Astrocyte of the spinal cord (primary cell): ENCODE results near the gene ZNF496.
A peak's percentile ranks its signal among the peaks of the same experiment; 100 is the strongest.

Experiments
- DNase-seq: peaks from one replicate; pipeline ENCODE4 v3.0.0; 2011; ENCODE audit warnings: low read depth, low spot score
- H3K4me3 ChIP-seq: 2 replicates; pipeline ENCODE4 v1.5.1; 2011; ENCODE audit warnings: low read depth, mild to moderate bottlenecking, low read length, moderate library complexity
- in situ Hi-C: cut with HindIII; loops from 2 replicates; pipeline ENCODE4 v1.10.0; 2017; ENCODE audit warnings: low sequenced_read_pairs
- TF ChIP-seq, protein P1 (sequence below): IDR thresholded peaks from 2 replicates; pipeline ENCODE4 v1.5.1; 2012; ENCODE audit warnings: low read depth, mild to moderate bottlenecking, low read length, inconsistent platforms

ZNF496 gene

DNA sequence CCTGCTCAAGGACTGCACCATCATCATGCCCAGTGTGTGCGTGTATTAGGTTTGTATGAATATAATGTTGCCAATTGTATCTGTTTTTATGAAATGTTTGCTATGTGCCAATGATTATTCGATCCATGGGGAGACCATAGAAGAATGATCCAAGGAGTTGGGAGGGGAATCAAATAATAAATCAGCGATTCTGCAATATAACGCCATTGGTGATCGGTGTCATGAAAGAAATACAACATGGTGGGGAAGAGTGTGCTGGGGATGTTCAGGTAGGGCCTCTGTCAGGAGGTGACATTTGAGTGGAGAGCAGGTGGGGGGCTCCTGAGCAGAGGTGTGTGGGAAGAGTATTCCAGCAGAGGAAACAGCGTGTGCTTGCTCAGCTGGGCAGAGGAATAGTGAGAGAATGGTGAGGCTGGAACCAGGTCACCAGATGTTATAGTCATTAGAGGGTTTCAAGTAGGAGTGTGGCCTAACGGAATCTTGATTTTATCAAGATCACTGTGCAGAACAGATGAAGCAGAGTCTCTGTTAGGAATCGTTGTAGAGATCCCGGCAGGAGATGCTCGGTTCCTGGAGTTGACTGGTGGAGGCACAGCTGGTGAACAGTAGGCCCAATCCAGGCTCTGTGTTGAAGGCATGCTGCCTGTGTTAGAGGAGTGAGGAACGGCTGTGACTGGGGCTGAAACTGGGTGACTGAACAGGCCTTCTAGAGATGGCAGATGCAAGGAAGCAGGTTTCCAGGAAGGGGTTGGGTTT, 2.9 kb upstream of the ZNF496 start:
- no peak overlapping the region for H3K4me3 ChIP-seq
- in situ Hi-C loops = no loop called here
- TF ChIP-seq, protein P1, sequence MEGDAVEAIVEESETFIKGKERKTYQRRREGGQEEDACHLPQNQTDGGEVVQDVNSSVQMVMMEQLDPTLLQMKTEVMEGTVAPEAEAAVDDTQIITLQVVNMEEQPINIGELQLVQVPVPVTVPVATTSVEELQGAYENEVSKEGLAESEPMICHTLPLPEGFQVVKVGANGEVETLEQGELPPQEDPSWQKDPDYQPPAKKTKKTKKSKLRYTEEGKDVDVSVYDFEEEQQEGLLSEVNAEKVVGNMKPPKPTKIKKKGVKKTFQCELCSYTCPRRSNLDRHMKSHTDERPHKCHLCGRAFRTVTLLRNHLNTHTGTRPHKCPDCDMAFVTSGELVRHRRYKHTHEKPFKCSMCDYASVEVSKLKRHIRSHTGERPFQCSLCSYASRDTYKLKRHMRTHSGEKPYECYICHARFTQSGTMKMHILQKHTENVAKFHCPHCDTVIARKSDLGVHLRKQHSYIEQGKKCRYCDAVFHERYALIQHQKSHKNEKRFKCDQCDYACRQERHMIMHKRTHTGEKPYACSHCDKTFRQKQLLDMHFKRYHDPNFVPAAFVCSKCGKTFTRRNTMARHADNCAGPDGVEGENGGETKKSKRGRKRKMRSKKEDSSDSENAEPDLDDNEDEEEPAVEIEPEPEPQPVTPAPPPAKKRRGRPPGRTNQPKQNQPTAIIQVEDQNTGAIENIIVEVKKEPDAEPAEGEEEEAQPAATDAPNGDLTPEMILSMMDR = no peak
- no peak for DNase-seq

DNA sequence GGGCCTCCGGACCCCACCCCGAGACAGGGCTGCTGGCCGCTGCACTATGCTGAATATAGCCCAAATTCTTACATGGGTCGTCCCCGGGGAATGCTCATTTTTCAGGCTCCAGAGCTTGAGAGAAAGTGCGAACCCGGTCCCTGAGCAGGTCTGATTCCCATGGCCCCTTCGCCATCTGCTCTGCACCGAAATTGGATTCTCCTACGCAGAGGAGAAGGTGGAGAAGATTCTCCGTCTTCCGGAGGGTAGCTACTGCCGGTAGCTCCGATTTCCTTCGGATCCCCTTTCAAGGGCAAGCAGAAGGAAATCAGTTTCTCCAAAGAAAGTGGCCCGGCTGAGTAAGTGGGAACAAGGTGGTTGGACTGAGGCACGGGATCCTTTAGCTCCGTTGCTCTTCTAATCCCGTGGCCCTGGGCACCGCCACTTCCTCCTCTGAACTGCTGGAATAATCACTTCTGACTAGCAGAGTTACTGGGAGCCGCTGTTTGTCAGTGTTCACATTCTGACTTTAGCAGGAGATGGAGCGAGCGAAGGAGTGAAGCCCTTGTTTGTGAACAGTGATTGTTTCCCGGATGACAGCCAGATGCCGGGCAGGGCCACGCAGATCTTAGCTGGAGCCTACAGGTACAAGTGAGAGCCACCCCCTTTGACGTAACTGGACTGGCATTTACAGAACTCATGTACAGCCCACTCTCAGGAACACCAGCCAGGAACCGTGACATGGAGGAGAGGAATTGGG, 1.1 kb upstream of the ZNF496 start:
- TF ChIP-seq, protein P1 = no peak
- peak overlapping the region; percentile 82 for H3K4me3 ChIP-seq
- peak; percentile 24 for DNase-seq
- in situ Hi-C loops = no loop called here

DNA sequence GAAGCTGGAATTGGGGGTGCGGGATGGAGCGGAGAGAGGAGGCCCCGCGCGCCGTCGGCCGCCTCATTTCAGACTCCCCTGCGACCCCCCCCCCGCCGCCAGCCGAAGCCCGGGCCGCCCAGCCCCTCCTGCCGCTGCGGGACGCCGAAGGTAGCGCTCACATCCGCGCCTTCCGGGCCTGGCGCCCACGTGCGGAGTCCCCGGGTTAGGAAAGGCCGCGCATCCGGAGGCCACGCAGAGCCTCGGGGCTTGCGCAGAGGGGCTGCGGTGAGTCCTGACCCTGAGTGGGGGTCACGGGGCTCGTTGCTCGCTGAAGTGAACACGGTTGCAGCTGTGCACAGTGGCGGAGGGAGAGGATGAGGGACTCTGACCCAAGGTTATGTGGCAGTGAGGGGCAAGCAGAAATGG, 552 bp upstream of the ZNF496 start:
- TF ChIP-seq, protein P1 = no peak
- in situ Hi-C loops = no loop called here
- peak overlapping the region; percentile 82 for H3K4me3 ChIP-seq
- DNase-seq = peak; percentile 46

DNA sequence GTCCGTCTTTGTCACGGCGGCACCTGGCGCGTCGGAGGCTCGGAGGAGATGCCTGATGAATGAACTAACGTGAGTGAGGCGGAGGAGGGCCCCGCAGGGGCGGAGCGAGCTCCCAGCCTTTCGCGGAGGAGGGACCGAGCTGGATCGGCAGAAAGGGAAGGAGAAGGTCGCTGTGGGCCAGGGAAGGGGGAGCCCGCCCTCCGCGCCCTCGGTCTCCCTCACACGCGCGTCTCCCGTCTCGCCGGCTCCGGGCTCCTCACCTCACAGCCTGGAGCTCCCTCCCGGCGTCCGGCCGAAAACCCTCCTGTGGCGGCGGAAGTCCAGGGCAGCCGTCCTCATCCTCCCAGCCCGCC, 519 bp downstream of the ZNF496 start:
- DNase-seq = peak; percentile 76
- TF ChIP-seq, protein P1 = no peak
- H3K4me3 ChIP-seq = peak overlapping the region; percentile 82
- in situ Hi-C loops = no loop called here

DNA sequence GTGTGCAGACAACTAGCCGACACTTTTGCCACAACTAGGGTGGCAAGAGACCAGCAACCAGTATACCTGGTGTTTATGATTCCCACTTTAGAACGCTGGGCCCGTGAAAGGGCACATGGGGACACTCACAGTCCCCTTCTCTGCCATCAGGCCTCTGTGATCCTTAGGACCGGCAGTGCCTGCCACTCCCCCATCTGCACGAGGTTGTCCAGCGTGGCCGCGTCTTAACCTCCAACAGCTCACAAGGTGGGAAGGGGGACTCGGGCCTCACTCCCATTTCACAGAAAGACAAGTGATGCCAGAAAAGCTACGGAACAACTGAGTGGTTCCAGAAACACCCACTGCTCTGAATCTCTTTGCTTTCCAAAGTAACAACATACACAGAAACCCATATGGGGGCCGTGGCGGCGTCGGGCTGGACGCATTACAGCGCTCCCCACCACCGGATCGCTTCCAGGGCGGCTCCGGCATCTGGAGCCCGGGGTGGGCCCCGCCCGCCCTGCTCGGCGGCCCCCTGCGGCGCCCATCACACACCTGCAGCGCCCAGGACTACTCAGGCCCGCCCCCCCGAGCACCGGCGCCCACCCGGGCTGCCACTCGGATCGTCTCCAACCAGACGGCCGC, 1.0 kb downstream of the ZNF496 start:
- in situ Hi-C loops = no loop called here
- TF ChIP-seq, protein P1 = no peak
- H3K4me3 ChIP-seq = peak overlapping the region; percentile 82
- DNase-seq = no peak

DNA sequence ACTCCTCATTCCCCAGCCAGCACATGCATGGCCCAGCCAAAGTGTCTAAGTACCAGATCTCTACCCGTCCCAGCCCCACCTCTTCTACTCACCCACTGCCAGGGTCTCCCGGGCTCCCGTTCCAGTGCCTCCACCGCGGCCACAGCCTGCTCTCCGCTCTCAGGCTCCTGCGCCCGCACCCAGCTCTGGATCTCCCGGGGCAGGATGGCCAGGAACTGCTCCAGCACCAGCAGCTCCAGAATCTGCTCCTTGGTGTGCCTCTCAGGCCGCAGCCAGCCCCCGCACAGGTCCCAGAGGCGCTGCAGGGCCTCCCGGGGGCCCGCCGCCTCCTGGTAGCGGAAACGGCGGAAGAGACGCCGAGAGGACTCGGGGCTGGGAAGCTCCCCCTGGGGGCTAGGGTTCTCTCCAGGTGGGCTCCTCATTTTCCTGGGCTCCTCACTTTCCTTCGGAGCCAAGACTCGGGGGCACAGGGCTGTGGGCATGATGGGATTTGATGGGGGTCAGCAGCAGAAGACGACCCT, 2.5 kb downstream of the ZNF496 start:
- TF ChIP-seq, protein P1 = no peak
- no peak for DNase-seq
- H3K4me3 ChIP-seq = no peak overlapping the region
- in situ Hi-C loops = no loop called here
